Stimulated activated CD8-positive, alpha-beta memory T cell treated with anti-CD3 and anti-CD28 coated beads, Interleukin-15, amount 100 ng/mL, for 48 hours (primary cell): ENCODE results near the gene MRPL49.
"Not testable (repeated sequence)": the region's sequence is repeated elsewhere in the genome, so short reads cannot be mapped to it uniquely, and the experiment has no call there.

ENCODE experiments used
- DNase-seq, 2 donors: peaks; one replicate each; pipeline ENCODE4 v3.0.0-alpha.2; 2020; ENCODE audit warnings: low read depth in 2 of 2

Gene MRPL49

DNA sequence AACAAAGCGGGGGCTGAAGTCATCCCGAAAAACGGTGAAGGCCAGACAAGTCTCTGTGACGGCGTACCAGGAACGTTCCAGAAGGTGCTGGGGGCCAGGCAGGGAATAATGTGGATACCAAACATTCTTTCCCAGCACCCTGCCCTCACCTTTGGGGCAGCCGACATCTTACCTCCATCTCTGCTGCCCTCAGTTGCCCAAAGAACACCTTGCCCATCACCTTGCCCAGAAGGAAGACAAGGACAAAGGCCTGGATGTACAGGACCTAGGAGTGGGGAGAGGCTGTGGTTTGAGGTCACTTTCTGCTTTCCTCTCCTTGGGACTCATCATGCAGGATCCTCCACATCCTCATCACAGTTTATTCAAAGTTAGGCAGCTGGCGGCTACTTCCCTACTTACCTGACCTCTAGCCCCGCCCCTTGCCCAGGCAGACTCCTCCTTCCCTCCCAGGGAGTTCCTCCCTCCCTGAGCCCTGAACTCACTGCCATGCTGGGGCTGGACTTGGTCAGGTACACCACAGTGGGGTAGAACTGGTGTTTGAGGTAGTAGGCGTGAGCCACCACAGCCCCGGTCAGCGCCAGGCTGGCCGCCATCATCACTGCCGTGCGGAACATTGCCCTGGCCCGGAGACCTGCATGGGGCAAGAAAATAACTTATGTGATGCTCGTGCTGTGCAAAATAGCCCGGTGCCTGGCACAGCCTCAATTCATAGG lies 11.0 kb downstream of the MRPL49 start:
- DNase-seq, result no peak

DNA sequence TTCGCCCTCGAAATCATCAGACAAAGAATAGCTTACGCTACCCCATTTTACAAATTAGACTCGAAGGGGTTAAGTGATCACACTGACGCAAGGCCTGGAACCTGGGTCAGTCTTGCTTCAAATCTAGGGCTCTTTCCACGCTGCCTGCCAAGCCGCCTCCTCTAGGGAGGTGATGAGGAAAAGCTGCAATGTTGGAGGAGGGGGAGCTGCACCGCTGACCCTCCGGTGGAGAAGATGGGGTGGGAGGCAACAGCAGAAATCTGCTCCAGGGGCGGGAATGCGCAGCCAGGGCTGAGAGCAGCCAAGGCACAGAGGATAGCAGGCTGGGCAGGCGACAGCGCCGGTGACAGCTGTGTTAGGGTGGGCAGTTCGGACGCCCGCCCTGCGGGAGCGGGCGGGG lies 11.6 kb downstream of the MRPL49 start:
- DNase-seq, result no peak

DNA sequence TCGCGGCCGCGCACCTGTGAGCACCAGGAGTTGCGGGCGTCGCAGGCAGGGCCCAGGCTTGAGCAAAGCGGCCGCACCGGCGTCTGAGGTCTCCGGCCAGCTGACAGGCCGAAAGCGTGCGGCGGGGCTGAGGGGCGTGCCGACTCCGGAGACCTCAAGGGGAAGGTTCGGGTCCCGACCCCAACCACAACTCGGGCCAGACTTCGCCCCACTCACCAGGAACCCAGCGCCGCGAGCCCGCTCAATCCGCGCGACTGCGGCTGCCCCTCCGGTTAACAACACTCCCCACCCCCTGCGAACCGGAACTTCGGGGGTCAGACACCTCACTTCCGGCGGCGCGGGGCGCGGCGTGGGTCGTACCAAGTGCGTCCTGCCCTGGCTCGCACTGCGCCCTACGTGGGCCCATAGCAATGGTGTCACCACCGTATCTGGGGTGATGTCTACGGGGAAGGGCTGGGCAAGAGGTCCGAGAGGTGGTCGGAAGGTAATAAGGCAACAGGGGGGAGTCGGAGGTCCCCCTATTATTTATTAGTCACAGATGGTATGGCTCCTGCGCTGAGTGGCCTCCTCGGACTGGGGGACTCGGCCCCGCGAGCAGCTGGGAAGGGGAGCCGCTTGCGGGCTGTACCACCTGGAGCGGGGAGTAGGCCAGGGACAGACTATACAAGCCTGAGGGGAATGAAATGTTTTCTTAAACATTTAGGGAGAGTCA lies 12.3 kb downstream of the MRPL49 start, which contains the start of gene SYVN1:
TSS of gene SYVN1 (minus strand) at position 280 of the 712 bp plus-strand sequence. CDS start 918 bp downstream, outside the sequence.
- peak; percentile 84 to 86 for DNase-seq

DNA sequence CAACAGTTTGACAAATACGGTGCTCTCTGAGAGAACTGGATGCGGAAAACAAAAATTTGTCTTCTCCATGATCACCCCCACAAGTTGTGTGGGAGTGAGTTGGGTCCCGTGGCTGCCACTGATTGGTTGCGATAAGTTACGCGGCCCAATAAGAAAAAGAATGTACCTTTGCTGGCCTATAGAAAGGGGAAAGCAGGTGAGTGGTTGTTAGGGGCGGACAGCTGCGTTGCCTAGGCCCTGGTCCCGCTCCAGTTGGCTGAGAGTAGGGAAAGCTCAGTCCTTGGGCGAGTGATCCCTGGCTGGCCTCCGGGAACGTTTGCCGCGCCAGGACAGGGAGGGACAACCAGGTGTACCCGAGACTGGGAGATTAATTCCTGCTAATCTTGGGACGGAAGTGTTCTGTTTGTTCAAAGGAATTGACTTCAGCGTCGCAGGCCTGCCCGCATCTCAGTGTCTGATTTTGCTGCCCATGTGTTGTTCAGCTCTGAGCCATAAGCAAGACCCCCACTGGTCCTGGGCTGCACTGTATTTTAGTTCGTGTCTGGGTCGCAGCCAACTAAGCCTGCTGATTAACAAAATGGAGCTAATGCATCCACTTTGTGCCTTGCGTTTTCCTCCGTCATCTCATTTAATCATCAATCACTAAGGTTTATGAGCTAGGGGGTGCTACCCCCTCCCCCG lies 13.0 kb downstream of the MRPL49 start:
- DNase-seq, result peak; percentile 70 to 73

DNA sequence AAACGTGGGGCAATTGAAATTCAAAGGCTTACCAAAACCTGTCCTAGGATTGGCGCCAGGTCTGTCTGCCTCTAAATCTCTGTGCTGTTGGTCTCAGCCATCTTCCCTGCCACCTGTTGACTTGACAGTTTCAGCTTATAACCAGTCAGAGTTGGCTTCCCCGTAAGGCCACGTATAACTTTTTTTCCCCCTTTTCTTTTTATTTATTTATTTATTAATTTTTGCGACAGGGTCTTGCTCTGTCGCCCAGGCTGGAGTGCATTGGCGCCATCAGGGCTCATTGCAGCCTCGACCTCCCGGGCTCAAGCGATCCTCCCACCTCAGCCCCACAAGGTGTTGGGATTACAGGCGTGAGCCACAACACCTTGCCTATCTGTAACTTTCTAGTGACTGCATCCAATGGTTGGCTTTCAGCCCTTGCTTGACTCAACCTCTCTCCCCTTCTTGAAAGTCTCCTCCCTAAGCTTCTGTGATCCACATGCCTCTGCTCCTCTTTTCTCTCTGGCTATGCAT lies 13.6 kb downstream of the MRPL49 start:
- no peak for DNase-seq

DNA sequence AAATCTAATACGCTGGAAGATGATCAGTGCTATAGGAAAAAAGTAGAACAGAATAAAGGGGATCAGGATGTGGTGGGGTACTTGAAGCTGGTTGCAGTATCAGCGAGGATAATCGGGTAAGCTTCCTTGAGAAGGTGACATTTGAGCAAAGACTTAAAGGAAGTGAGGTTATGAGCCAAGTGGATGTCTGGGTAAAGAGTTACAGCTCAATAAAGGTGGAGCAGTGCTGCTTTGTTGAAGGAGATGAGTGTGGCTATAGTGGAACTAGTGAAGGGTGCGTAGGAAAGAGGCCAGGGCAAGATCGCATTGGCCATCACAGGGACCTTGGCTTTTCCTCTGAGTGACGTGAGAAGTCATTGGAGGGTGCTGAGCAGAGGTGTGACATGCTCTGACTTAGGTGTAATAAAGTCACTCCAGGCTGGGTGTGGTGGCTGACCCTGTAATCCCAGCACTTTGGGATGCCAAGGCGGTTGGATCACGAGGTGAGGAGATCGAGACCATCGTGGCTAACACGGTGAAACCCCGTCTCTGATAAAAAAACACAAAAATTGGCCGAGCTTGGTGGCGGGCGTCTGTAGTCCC lies 14.5 kb downstream of the MRPL49 start:
- no peak for DNase-seq

DNA sequence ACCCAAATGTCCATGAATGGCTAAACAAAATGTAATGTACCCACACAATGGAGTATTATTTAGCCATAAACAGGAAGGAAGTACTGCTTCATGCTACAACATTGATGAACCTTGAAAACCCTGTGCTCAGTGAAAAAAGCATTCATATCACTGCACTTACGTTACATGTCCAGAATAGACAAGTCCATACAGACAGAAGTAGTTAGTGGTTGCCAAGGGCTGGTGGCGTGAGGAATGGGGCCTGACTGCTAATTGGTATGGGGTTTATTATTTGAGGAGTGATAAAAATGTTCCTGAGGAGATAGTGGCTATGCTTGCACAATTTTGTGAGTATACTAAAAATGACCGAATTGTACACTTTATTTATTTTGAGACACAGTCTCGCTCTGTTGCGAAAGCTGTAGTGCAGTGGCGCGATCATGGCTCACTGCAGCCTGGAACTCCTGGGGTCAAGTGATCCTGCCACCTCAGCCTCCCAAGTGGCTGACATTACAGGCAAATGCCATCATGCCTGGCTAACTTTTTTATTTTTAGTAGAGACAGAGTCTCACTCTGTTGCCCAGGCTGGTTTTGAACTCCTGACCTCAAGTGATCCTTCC lies 19.9 kb downstream of the MRPL49 start:
- no peak for DNase-seq

DNA sequence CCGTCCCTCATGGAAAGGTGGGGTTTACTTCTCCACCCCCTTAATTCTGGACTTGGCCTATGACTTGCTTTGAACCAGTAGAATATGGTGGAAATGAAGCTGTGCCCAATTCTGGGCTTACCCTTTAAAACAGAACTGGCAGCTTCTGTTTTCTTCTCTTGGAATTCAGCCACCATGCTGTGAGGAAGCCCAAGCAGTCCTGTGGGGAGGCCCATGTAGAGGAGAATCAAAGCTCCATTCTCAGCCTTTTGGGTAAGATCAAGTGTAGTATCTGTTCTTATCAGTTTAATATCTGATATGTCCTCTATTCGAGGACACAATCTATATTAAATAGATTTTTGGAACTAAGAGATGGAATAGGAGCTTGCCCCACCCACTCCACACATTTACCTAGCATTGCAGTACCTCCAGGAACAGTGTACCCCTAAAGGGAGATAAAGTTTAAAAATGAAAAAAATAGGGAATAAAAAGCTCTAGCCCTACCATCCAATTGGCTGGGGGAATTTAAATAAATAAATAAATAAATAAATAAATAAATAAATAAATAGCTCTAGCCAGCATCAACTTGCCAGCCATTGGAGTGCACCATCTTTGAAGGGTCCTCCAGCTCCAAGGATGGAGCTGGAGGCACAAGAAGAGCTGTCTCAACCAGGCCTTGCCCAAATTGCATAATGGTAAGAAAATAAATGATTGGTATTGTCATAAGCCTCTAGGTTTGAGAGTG lies 25.4 kb downstream of the MRPL49 start:
- no peak for DNase-seq

DNA sequence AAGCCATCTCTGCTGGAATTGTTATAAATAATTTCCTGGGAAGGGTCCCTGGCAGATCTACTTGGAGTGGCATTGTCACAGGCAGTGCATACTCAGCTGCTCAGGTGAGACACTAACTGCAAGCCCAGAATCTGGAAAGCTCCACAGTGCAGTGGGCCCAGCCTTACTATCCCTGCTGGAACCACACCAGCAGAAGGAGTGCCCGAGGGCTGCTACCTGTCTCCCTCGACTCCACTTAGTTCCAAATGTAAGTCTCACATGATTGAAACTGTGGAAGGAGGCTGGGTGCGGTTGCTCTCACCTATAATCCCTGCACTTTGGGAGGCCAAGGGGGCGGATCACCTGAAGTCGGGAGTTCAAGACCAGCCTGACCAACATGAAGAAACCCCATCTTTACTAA lies 26.5 kb downstream of the MRPL49 start:
- no peak for DNase-seq

DNA sequence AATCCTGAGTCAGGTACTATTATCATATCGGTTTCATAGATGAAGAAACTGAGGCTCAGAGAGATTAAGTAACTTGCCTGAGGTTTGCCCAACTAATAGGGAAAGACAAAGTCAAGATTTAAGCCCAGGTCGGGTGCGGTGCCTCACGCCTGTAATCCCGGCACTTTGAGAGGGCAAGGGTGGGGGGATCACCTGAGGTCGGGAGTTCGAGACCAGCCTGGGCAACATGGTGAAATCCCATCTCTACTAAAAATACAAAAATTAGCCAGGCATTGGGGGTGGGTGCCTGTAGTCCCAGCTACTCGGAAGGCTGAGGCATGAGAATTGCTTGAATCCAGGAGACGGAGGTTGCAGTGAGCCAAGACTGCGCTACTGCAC lies 28.0 kb downstream of the MRPL49 start:
- DNase-seq, result not testable (repeated sequence)

DNA sequence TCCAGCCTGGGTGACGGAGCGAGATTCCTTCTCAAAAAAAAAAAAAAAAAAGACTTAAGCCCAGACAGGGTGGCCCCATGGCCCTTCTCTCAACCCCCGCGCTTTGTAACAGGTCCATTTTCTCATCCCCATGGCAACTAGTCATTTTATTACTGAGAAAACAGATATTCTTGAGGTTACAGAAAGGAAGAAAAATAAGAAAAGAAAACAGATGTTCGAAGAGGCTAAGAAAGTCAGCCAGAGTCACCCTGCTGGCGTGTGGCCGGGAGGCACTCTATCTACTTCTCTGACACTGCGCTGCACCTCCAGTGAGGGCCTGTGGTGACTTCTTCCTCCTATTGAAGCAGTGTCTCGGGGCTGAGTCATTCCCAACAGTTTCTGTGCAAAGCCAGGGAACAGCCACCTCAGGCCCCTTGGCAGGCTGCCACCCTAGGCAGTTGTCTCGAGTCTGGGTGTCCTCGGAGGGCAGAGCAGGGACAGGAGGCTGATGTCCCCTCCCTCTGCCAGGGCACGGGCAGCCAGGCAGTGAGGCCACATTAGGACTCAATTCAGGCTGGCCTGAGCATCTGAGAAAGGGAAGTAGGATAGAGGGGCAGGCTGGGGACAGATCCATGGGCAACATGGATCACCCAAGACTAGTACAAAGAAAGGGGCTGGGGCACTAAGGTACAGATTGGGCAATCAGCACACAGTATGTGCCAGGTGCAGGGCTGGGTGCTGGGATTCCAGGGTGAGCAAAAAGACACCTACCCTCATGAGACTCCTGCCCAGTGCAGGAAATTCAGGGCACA lies 28.6 kb downstream of the MRPL49 start:
- peak; percentile 17 to 41 for DNase-seq

DNA sequence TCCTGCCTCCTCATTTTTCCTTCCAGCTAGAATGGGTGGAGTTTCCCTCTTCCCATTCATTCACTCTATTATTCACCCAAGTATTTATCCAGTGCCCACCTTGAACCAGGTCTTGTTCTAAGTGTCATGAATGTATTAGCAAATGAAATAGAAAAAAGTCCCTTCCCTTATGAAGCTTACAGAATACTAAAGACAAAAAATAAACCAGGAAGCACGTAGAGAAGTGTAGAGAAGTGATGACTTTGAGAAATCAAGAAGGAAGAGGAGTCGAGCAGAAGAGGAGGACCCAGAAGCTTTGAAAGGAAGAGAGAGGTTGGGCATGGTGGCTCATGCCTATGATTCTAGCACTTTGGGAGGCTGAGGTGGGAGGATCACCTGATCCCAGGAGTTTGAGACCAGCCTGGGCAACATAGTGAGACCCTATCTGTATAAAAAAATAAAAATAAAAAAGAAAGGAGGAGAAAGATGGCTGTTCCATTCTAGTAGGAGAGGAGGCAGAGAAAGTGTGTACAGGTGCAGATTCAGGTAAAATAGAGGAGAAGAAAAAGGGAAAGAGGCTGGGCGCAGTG lies 29.3 kb downstream of the MRPL49 start:
- DNase-seq, result no peak

DNA sequence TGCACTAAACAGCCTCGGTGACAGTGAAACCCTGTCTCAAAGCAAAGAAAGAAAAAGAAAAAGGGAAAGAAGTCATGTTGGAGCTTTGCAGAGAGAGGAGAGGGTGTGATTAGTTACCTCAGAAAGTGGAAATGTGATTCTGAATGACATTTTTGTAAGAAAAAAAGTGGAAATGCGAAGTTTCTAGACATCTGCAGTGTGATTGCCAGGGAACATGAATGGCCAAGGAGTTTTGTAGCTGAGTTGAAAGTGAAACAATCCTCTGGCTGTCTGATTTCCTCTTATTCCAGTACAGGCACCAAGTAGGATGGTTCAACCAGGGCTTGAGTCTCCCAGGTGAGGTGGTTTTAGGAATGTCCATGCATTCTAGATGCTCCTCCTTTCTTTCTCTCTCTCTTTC lies 30.0 kb downstream of the MRPL49 start:
- DNase-seq, result no peak

DNA sequence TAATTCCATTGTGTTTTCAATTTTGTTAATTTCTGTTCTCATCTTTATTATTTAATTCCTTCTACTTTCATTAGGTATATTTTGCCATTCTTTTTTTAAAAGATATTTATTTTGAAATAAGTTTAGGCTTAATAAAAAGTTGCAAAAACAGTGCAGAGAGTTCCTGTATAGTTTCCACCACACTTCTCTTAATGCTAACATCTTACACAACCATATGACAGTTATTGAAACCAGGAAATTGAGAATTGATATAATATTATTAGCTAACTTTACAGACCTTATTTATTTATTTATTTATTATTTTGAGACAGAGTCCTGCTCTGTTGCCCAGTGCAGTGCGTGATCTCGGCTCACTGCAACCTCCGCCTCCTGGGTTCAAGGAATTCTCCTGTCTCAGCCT lies 34.1 kb downstream of the MRPL49 start:
- DNase-seq, result no peak

DNA sequence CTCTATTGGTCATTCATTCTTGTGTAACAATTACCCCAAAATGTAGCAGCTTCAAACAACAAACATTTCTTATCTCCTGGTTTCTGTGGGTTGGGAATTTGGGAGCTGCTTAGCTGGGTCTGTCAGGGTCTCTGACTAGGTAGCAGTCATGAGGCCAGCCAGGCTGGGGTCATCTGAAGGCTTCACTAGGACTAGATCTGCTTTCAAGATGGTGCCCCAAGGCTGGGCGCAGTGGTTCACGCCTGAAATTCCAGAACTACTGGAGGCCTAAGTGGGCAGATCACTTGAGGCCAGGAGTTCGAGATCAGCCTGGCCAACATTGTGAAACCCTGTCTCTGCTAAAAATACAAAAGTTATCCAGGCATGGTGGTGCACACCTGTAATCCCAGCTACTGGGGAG lies 34.8 kb downstream of the MRPL49 start:
- no peak for DNase-seq

DNA sequence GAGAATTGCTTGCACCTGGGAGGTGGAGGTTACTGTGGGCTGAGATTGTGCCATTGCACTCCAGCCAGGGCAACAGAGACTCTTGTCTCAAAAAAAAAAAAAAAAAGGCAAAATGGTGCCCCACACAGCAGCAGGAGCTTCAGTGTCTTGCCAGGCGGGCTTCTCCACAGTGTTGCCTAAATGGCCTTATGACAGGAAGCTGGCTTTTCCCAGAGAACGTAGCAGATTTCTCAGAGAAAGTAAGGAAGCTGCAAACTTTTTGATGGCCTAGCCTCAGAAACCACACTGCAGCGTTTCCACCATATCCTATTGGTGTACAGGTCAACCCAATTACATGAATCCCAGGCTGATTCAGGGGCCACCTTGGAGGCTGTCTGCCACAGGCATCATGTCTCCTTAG lies 35.2 kb downstream of the MRPL49 start:
- DNase-seq, result no peak

DNA sequence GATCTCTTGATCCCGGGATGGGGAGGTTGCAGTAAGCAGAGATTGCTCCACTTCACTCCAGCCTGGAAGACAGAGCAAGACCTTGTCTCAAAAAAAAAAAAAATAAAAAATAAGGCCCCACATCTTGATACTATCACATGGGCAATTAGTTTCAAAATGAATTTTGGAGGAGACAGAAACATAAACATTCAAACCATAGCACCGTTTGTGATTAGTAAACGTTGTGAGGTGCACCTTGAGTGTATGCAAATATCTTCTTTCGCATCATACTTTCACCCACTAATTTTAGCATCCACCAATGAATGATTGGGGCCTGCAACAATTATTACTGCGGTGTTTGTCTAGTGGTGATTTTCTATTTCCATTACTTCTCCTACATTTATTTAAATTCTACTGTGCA lies 36.9 kb downstream of the MRPL49 start:
- no peak for DNase-seq

DNA sequence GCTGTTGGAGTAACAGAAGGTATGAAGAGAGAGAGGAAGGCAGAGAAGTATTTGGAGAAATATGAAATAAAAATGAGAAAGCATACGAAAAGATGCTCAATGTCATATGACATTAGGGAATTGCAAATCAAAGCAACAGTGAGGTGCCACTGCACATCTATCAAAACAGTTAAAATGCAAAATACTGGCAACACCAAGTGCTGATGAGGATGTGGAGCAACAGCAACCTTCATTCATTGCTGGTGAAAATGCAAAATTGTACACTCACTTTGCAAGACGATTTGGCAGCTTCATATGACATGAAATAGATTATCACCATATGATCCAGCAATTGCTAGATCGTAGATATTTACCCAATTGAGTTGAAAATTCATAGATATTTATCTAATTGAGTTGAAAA lies 38.5 kb downstream of the MRPL49 start:
- DNase-seq, result no peak

DNA sequence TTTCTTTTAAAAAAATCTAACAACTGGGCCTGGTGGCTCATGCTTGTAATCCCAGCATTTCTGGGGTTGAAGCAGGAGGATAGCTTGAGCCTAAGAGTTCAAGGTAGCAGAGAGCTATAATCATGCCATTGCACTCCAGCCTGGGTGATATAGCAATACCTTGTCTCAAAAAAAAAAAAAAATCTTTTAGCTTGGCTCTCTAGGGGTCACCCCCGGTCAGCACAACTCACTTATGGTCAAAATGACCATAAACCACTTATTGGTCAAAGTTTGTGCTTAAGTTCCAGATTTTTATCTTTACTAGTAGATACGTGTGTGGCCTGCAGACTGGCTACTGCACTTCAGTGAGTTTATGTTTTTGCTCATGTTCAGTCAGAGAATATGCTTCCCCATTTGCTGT lies 41.6 kb downstream of the MRPL49 start:
- DNase-seq, result no peak
